Psoas muscle (tissue), 8 donors: Measurements from ENCODE around the gene MICU2. TPM values are rescaled to one million over a fixed set of nuclear protein-coding genes. Genes with fewer than 3 reads are reported as not detected.

Source experiments
- ATAC-seq, 4 donors: fragments of 200-7000 bp; cut with Tn5 transposase; one replicate each; pipeline ENCODE4 v1.9.1; 2020; ENCODE audit warnings: moderate library complexity in 3 of 4, mild to moderate bottlenecking in 2 of 4
- DNase-seq, 2 donors: peaks; one replicate each; pipeline ENCODE4 v3.0.0-alpha.2; 2020
- H3K27ac ChIP-seq: fragments of 200-600 bp; one replicate; pipeline ENCODE4 v1.8.0; 2022
- H3K27me3 ChIP-seq, 3 donors: fragments of 200-600 bp in 1 of 3; one replicate each; pipeline versions ENCODE4 v1.6.1 to v1.8.0; 2013 to 2022; ENCODE audit warnings: low read length in 2 of 3, mild to moderate bottlenecking in 2 of 3, moderate library complexity in 1 of 3; ENCODE audit not compliant: insufficient read depth in 3 of 3
- H3K36me3 ChIP-seq, 2 donors: fragments of 200-600 bp in 1 of 2; one replicate each; pipeline versions ENCODE4 v1.6.1 to v1.8.0; 2013 to 2022; ENCODE audit warnings: low read depth in 1 of 2, mild to moderate bottlenecking in 1 of 2, moderate library complexity in 1 of 2; ENCODE audit not compliant: insufficient read depth in 1 of 2
- H3K4me1 ChIP-seq: fragments of 200-600 bp; one replicate; pipeline ENCODE4 v1.8.0; 2022
- H3K4me3 ChIP-seq: fragments of 200-600 bp; one replicate; pipeline ENCODE4 v1.8.0; 2022; ENCODE audit warnings: mild to moderate bottlenecking
- H3K9me3 ChIP-seq: fragments of 200-600 bp; one replicate; pipeline ENCODE4 v1.8.0; 2022
- WGBS, 3 donors: extraction: QIAGEN DNeasy Blood & Tissue Kit; methylation state at CpG; one replicate each; pipeline versions ENCODE4 v1.1.6 to v1.1.7; 2013; 5-methylcytosine and 5-hydroxymethylcytosine counted together
- intact Hi-C, 2 donors: fragments of 100-400 bp; cut with DNase I; formaldehyde crosslinking; loops; one replicate each; pipeline versions ENCODE4 v1.11.0 to v1.14.2; 2022
- polyA plus RNA-seq, 3 donors: library from polyadenylated mRNA; stranded (reverse); fragments of 200-250 nt; gene quantifications; one replicate each; pipeline ENCODE4 v1.2.3, GENCODE V29; 2013
- total RNA-seq, 4 donors: library from RNA; stranded (reverse); fragmentation: NEBNext Ultra II Directional in 2 of 4; extraction: Animal tissue kit (Norgen Biotek cat#: 25700) in 2 of 4; gene quantifications; one replicate each; pipeline versions ENCODE4 v1.2.1 to v1.2.4, GENCODE V29; 2021 to 2023
- TF ChIP-seq, protein P1 (sequence below): fragments of 200-600 bp; IDR thresholded peaks from one replicate; pipeline ENCODE4 v1.8.0; 2022; ENCODE audit warnings: antibody characterized with exemption
- donor health status: healthy with polysubstance abuse.
- donor health status: DM: no; HTN: no; CAD: no; lungs with moderate emphysema.
- donor health status: Bipolar disorder and iron deficiency.
- donor health status: healthy.
- donor health status: DM: yes; HTN: yes; CAD: no.
- donor health status: DM: no; HTN: no; CAD: no.
- donor health status: DM: no; HTN: no; CAD: no.
- donor health status: DM: yes; HTN: yes; CAD: no.

Gene MICU2
- total and polyA plus RNA-seq, 7 donors: 43.6 to 51.2 (median 44.9) TPM

DNA sequence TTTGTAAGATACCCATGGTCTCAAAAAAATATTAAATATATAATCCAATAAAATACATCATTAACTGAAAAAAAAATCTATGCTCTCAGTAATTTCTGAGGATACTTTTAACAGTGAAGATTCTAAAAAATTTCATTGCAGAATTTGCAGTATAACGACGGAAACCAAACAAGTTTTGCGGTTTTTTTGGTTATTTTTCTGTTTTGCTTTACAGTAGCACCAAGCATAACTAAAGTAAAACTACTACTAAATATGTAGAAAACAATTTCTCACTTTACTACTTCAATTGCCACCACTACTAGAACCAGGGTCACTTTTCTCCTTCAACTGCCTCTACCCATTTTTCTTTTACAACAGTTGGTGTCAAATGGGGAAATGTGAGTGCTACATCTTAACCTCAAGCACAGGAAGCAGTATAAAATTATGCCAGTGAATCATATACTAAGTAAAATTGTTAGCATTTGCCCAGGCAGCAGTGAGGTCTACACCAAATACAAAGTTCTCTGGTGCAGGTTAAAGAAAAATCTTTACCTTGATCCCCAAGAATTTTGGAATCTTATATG lies 24.1 kb downstream of the MICU2 start:
- WGBS, 3 donors: 96 to 98% (median 97%) methylated on average over 3 of the region's 3 CpGs
- Histone ChIP-seq H3K27me3 (no peaks in the 10 kb centered on the region), H3K36me3 (no peaks in the 10 kb centered on the region), H3K27ac (no peak overlapping the region), H3K4me3 (no peak overlapping the region), H3K9me3 (no peaks in the 10 kb centered on the region), H3K4me1 (peaks cover 4% of the 10 kb centered on the region)
- TF ChIP-seq, protein P1, sequence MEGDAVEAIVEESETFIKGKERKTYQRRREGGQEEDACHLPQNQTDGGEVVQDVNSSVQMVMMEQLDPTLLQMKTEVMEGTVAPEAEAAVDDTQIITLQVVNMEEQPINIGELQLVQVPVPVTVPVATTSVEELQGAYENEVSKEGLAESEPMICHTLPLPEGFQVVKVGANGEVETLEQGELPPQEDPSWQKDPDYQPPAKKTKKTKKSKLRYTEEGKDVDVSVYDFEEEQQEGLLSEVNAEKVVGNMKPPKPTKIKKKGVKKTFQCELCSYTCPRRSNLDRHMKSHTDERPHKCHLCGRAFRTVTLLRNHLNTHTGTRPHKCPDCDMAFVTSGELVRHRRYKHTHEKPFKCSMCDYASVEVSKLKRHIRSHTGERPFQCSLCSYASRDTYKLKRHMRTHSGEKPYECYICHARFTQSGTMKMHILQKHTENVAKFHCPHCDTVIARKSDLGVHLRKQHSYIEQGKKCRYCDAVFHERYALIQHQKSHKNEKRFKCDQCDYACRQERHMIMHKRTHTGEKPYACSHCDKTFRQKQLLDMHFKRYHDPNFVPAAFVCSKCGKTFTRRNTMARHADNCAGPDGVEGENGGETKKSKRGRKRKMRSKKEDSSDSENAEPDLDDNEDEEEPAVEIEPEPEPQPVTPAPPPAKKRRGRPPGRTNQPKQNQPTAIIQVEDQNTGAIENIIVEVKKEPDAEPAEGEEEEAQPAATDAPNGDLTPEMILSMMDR: no peak
- ATAC-seq: no peak
- DNase-seq: no peak
- intact Hi-C loops: no loop called here

DNA sequence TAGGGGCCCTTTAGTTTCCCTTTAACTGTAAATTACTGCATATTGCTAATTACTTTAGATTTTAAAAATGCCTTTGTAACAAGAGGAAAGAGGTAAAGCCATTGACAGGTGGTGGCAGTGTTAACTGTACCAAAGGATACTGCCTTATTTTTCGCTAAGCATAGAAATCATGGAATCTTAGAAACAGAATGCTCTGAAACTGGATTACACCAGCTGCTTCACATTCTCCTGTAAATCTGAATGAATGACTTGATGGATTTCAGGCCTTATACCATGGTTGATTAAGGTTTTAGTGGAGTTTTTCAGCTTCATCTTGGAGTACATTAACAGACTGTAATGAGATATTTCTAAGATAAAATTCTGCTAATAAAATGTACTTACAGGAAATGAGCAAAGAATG lies 25.2 kb downstream of the MICU2 start:
- ATAC-seq (no peak), DNase-seq (no peak)
- Histone ChIP-seq H3K36me3 (no peaks in the 10 kb centered on the region), H3K27me3 (no peaks in the 10 kb centered on the region), H3K27ac (no peak overlapping the region), H3K4me1 (peaks cover 6% of the 10 kb centered on the region), H3K4me3 (no peak overlapping the region), H3K9me3 (no peaks in the 10 kb centered on the region)
- intact Hi-C loops: no loop called here
- TF ChIP-seq, protein P1: no peak
- 26 to 90% (median 52%) methylated on average over 1 of the region's 1 CpG for WGBS, 3 donors

DNA sequence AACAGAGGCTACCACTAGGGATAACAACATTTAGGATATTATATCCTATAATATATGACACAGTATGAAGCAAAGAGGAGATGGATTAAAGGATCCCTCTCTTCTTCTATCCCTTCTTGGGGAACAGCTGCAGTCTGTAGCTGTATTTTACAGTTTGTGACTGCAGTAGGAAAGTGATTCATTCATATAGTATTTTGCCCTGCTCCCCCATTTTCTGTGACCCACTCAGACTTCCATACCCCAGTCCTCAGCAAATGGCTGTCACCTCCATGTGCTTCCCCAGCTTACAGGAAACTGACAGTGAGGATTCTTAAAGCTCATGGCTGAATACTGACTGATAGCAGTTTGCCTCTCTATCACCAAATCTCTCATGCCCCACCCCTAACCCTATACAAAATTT lies 27.5 kb downstream of the MICU2 start:
- no peaks in the 10 kb centered on the region for H3K9me3 ChIP-seq

DNA sequence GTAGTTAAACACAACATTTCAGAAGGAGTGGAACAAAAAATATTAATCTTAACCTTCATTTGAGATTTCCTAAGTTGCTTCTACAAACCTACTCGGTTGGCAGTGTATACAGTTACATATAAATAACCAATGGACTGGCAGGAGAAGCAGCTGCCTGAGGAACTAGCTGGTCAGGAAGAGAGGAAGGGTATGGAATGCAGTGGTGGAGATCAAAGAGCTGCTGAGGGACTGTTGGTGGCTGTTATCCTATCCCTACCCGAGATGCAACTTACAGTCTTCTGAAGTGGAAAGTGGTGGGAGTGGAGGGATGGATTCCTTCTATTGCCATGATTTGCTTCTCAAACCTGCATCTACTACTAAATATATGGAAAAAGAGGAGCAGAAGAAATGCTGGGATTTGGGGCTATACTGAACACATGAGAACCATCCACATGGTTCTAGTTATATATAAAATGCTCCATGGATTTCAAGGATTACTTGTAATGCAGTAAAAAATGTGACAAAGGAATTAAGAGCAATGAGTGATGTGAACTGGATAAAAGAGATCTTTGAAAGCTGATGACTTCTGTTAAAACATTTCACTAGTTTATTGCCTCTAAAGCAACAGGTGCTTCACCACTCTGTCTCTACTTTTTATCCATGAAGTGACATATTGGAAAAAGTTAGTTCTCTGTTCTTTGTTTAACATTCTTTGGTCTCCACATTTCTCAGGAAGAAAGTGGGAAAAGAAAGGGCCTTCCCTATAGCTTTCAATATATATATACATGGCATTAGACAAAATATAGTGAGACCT lies 29.9 kb downstream of the MICU2 start:
- H3K4me1 ChIP-seq: peaks cover 12% of the 10 kb centered on the region

More for the DNA sequence above, 27.5 kb downstream of the MICU2 start:
- Histone ChIP-seq H3K27me3 (no peaks in the 10 kb centered on the region), H3K4me3 (no peak overlapping the region), H3K36me3 (no peaks in the 10 kb centered on the region), H3K27ac (no peak overlapping the region), H3K4me1 (peaks cover 12% of the 10 kb centered on the region)
- no peak for ATAC-seq
- no peak for DNase-seq
- intact Hi-C loops: no loop called here
- TF ChIP-seq, protein P1: no peak

More for the DNA sequence above, 29.9 kb downstream of the MICU2 start:
- Histone ChIP-seq H3K36me3 (no peaks in the 10 kb centered on the region), H3K27me3 (no peaks in the 10 kb centered on the region), H3K27ac (no peak overlapping the region), H3K9me3 (no peaks in the 10 kb centered on the region), H3K4me3 (no peak overlapping the region)
- WGBS, 3 donors: 16 to 29% (median 23%) methylated on average over 2 of the region's 2 CpGs
- intact Hi-C loops: no loop called here
- ATAC-seq (peak in 2 of 4 donors; percentile 36 to 70), DNase-seq (no peak)
- TF ChIP-seq, protein P1: no peak
